HG02870 (cell line): ENCODE data around the gene STK24.

ENCODE experiments used
- ATAC-seq: cut with Tn5 transposase; IDR thresholded peaks from one replicate; pipeline ENCODE4 v1.9.1; 2021; ENCODE audit warnings: mild to moderate bottlenecking, moderate library complexity; ENCODE audit not compliant: unreplicated experiment

STK24 gene

GRCh38 chr13:98535501-98536354 lies 41.2 kb downstream of the STK24 start:
- ATAC-seq, result no peak

- ATAC-seq, result no peak
These were observed 42.1 kb downstream of the STK24 start for GRCh38 chr13:98534821-98535220.

- no peak for ATAC-seq
These were observed 43.0 kb downstream of the STK24 start for GRCh38 chr13:98533912-98534311.

- ATAC-seq, result no peak
These were observed 44.7 kb downstream of the STK24 start for GRCh38 chr13:98532254-98532653.

GRCh38 chr13:98530217-98530616 lies 46.7 kb downstream of the STK24 start:
- ATAC-seq, result no peak

- no peak for ATAC-seq
These were observed 47.7 kb downstream of the STK24 start for GRCh38 chr13:98529171-98529570.

DNA sequence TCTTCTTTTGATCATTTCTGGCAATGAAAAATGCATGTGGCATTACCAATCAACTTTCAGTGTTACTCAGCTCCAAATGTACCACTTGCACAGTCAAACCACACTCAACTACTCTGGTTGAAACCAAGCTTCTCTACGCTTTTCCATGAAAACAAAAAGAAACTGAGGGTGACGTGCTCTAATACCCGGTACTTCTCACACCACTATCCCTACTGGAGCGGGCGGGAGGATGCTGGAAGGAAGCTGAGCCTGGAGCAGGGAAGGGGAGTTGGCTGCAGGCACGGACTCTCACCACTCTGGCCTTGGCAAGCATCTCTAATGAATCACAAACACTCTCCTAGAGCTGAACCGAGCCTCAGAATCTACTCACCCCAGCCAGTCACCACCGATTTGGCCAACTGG lies 48.2 kb downstream of the STK24 start:
- ATAC-seq, result no peak

- ATAC-seq, result no peak
These were observed 49.4 kb downstream of the STK24 start for GRCh38 chr13:98527526-98527925.

DNA sequence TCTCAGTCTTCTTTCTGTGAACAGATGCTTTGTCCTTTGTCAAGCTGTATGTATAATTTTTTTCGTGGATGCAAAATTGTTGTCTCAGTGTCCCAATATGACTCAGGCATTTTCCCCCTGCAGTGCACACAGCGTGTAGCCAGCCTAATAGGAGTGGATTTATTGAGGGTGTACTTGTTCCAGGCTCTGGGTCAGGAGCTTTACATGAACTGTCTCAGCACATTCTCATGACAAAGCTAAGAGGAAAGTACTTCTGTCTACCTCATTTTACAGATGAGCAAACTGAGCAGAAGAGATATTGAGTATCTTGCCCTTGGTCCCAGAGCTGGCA lies 50.8 kb downstream of the STK24 start:
- peak; percentile 50 for ATAC-seq

DNA sequence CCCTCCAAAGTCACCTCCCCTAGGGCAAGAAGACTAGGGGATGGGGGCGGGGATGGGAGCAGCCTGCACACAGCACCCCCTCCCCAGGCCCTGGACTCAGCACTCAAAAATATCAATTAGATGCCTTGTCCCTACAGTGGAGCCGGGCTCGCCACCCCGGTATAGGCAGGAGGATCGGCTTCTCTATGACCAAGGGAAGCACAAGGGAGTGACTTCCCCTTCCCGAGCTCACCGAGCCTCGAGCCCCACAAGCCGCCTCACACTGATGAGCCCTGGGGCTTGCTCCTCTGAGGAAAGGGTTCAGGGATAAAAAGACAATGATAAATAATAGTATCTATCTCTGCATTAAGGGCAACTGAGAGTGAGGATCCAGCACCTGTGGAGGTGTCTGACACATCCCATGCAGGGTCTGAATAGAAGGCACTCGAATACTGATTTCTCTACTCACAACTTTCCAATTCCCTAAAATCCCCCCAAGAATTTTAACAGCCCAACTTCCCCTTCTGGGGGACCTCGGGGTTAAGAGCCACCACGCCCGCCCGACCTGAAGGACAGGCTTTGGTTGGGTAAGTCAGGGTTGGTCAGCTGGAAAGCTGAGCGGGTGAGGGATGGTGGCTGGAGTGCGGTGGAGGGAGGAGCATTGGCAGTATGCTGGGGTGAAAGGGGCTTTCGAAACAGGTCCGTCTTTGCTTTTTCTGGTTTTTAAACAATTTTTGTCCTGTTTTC lies 51.3 kb downstream of the STK24 start:
- peak; percentile 25 for ATAC-seq

DNA sequence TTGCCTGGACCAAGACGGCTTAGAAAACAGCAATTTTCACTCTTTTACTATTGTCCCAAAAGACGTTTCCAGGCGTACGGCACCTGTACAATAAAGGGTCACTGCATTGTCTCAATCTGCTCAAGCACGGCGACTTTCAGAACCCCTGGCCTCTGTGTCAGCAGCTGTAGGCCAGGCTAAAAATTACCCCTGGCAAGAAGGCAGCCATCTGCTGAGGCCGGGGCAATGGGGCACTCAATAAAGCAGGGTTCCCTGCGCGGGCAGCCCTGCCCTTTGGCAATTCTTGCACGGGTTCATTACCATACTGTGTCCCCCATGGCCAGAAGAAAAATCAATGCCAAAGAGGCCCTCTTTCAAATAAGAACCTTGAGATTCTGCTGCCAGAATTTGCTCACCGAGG lies 52.1 kb downstream of the STK24 start:
- no peak for ATAC-seq

- ATAC-seq, result no peak
These were observed 52.5 kb downstream of the STK24 start for GRCh38 chr13:98524391-98524790.

DNA sequence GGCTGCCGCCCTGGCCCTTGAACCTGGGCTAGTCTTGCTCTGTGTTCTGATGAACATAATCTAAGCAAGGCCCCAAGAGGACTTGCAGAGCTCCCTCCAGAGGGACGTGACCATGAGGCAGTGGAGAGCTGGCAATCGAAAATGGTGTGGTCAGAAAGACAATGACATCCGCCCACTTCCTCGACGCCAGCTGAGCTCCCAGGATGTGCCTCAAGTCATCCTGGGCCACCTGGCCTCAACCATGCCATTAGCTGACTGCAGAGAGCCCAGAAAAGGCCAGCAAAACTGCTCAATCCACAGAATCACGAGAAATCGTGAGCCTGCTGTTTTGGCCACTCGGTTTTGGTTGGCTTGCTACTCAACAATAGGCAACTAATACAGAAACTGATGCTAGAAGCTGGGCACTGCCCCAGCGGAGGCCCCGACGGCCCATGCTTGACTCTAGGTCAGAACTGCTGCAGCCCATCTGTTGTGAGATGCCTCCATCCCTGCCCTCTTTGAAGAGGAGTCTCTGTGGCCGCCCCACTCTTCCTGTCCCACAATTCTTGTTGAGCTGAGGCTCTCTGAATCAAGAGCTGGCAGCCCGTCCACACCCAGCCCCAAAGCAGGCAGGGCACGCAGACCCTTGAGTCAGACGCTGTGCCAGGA lies 53.3 kb downstream of the STK24 start:
- ATAC-seq, result peak; percentile 37

- no peak for ATAC-seq
These were observed 54.5 kb downstream of the STK24 start for GRCh38 chr13:98522371-98522770.

DNA sequence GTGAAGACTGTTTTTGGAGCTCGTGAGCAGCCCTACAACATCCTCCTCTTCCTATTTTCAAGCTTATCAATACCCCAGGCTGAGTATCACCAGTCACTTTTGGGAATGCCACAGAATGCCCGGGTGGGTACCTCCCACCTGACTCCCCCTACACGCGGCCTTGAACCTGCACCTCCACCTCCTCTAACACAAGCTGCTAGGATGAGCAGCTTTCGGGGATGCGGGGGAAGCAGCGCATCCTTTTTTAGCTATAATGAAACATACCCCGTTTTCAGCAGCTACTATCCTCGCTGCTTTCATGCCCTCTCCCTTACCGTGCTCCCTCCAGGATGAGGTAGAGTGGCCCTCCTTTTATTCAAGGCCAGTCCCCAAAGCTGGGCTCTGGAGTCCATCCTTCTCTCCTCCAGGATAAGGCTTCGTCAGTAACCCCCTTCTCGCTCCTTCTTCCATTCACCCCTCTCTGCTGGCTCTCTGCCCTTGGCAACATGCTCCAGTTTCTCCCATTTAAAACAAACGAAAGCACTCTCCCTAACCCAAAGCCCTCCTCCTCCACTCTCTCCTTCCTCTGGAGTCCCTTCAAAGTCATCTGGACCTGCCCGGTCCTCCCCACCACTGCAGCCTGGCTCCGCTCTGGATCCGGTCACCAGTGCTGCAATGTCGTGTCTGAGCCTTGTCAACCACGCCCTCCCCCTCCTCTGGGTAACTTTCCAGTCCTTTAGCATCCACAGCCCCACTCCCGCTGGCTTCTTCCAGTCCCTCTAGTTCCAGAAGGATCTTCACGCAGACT lies 55.3 kb downstream of the STK24 start:
- no peak for ATAC-seq

- no peak for ATAC-seq
These were observed 56.0 kb downstream of the STK24 start for GRCh38 chr13:98520674-98521449.

- no peak for ATAC-seq
These were observed 56.9 kb downstream of the STK24 start for GRCh38 chr13:98519976-98520375.

GRCh38 chr13:98517576-98518310 lies 59.2 kb downstream of the STK24 start:
- no peak for ATAC-seq

DNA sequence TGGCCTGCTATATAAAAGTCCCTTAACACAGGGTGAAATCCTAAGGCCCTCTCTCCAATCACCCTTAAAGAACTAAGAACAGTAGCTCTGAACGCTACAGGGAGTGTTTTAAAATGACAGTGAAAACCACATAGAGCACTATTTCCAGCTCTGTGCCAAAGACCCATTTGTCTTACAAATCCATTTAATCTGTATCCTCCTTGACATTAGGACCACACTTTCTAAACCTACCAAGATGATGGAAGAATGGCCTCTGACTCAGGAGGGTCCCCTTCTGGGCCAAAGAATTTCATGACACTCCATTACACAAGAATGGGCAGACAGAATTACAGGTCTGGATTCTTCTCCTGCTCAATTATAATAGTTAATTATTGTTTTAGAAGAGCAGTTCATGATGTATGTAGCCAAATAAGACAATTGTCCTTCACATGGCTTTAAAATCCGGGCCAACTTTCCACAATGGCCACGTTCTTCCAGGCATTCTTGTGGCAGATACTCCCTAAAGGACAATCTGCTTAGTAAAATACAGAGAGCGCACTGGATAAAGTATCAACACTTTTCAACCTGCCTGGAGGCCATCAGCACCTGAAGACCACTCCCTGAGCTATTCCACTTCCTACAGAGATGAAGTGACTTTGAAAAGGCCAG lies 61.0 kb downstream of the STK24 start:
- ATAC-seq, result peak; percentile 32
